Right lobe of liver (tissue), 4 donors: ENCODE results near the gene CACFD1.

Source experiments
- POLR2A ChIP-seq: fragments of 450-650 bp; IDR thresholded peaks from one replicate; pipeline ENCODE4 v1.6.1; 2017; ENCODE audit warnings: antibody characterized with exemption, mild to moderate bottlenecking
- TF ChIP-seq, protein P1 (sequence below), 4 donors: fragments of 200-600 bp in 3 of 4; fragments of 450-650 bp in 1 of 4; IDR thresholded peaks; one replicate each; pipeline versions ENCODE4 v1.5.1 to v1.8.0; 2016 to 2022; ENCODE audit warnings: antibody characterized with exemption in 4 of 4, mild to moderate bottlenecking in 2 of 4
- donor health status: DM: no; HTN: no; CAD: no.
- donor health status: DM: no; HTN: no; CAD: no.
- donor health status: DM: no; HTN: yes; CAD: no.

DNA sequence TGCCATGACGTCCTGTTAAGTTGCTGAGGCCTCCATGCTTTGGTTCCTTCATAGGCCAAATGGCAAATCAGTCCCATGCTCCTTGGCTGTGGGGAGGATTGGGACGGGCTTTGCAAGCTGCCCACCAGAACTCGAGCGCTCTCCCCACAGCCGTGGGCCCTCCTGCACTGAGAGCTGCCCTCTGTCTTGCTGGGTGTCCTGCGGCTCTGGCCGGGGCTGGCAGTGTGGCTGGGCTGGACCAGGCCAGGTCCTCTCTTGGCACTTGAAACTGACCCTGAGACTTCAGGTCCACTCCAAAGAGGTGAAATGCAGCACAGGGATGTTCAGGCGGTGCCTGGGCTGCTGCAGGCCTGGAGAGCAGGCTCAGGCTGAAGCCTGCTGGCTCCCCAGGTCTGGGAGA is 57.9 kb downstream of the CACFD1 start:
- TF ChIP-seq, protein P1, sequence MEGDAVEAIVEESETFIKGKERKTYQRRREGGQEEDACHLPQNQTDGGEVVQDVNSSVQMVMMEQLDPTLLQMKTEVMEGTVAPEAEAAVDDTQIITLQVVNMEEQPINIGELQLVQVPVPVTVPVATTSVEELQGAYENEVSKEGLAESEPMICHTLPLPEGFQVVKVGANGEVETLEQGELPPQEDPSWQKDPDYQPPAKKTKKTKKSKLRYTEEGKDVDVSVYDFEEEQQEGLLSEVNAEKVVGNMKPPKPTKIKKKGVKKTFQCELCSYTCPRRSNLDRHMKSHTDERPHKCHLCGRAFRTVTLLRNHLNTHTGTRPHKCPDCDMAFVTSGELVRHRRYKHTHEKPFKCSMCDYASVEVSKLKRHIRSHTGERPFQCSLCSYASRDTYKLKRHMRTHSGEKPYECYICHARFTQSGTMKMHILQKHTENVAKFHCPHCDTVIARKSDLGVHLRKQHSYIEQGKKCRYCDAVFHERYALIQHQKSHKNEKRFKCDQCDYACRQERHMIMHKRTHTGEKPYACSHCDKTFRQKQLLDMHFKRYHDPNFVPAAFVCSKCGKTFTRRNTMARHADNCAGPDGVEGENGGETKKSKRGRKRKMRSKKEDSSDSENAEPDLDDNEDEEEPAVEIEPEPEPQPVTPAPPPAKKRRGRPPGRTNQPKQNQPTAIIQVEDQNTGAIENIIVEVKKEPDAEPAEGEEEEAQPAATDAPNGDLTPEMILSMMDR (IDR thresholded peaks at IDR 0.05): no peak
- TF ChIP-seq POLR2A: no peak
